Breast epithelium (tissue), 4 donors: Measurements from ENCODE around the gene ZNF76. TPM values are rescaled to one million over a fixed set of nuclear protein-coding genes. Genes with fewer than 3 reads are reported as not detected.
A peak's percentile ranks its signal among the peaks of the same experiment; 100 is the strongest.

Source experiments
- DNase-seq, 2 donors: peaks; one replicate each; pipeline ENCODE4 v3.0.0-alpha.2; 2019; ENCODE audit warnings: low spot score in 2 of 2
- H3K27ac ChIP-seq, 2 donors: fragments of 200-600 bp; sonication (generic) in 1 of 2; one replicate each; pipeline ENCODE4 v1.5.1; 2016 to 2019; ENCODE audit warnings: mild to moderate bottlenecking in 1 of 2
- H3K27me3 ChIP-seq, 2 donors: fragments of 200-600 bp; sonication (generic) in 1 of 2; one replicate each; pipeline versions ENCODE4 v1.5.1 to v1.6.0; 2017 to 2019; ENCODE audit warnings: control low read depth in 1 of 2, mild to moderate bottlenecking in 1 of 2
- H3K36me3 ChIP-seq: fragments of 200-600 bp; one replicate; pipeline ENCODE4 v1.5.1; 2019
- H3K4me1 ChIP-seq, 2 donors: fragments of 200-600 bp; sonication (generic); one replicate each; pipeline ENCODE4 v1.5.1; 2016 to 2019; ENCODE audit warnings: control low read depth in 1 of 2
- H3K4me3 ChIP-seq, 3 donors: fragments of 200-600 bp; sonication (generic); 1 replicate in 2 of 3; 2 replicates in 1 of 3; pipeline ENCODE4 v1.5.1; 2016 to 2019; ENCODE audit warnings: mild to moderate bottlenecking in 3 of 3, moderate library complexity in 2 of 3
- H3K9me3 ChIP-seq, 2 donors: fragments of 200-600 bp; sonication (generic) in 1 of 2; one replicate each; pipeline ENCODE4 v1.5.1; 2016 to 2019; ENCODE audit warnings: control low read depth in 1 of 2
- CTCF ChIP-seq, 3 donors: fragments of 450-650 bp; IDR thresholded peaks; one replicate each; pipeline ENCODE4 v1.5.1; 2016 to 2017; ENCODE audit warnings: antibody characterized with exemption in 3 of 3, mild to moderate bottlenecking in 3 of 3, moderate library complexity in 3 of 3
- POLR2A ChIP-seq: fragments of 450-650 bp; IDR thresholded peaks from one replicate; pipeline ENCODE4 v1.6.1; 2016; ENCODE audit warnings: antibody characterized with exemption, mild to moderate bottlenecking, moderate library complexity
- POLR2AphosphoS5 ChIP-seq, 3 donors: sonication (generic); formaldehyde crosslinking; IDR thresholded peaks; one replicate each; pipeline ENCODE4 v1.6.1; 2017; ENCODE audit warnings: antibody characterized with exemption in 3 of 3
- intact Hi-C: fragments of 100-400 bp; cut with DNase I; formaldehyde crosslinking; loops from one replicate; pipeline ENCODE4 v1.15.1; 2023; ENCODE audit warnings: low total_unique reads
- total RNA-seq, 3 donors: library from RNA; depleted of rRNA; stranded (reverse); fragments of >200 nt; gene quantifications; one replicate each; pipeline ENCODE4 v1.1.0, GENCODE V29; 2016

The ZNF76 gene
- total RNA-seq, 3 donors from 2014 or later: 32.3 to 53.0 (median 46.9) TPM

- no peaks in the 10 kb centered on the region for H3K36me3 ChIP-seq
- H3K4me3 ChIP-seq: no peak overlapping the region
- no peaks in the 10 kb centered on the region for H3K9me3 ChIP-seq
- DNase-seq: no peak
- TF ChIP-seq POLR2AphosphoS5 (IDR thresholded peaks at IDR 0.05) (peak in 1 of 3 donors; percentile 8), POLR2A (no peak)
- intact Hi-C loops: no loop called here
- H3K27me3 ChIP-seq: no peaks in the 10 kb centered on the region
- peak overlapping the region; percentile 58 to 64 for H3K27ac ChIP-seq
- H3K4me1 ChIP-seq: no peaks in the 10 kb centered on the region
These were observed 16.3 kb downstream of the ZNF76 start for GRCh38 chr6:35275744-35276260.

- no peaks in the 10 kb centered on the region for H3K4me1 ChIP-seq
- no peak for DNase-seq
These were observed 19.2 kb downstream of the ZNF76 start for GRCh38 chr6:35278708-35279107.

DNA sequence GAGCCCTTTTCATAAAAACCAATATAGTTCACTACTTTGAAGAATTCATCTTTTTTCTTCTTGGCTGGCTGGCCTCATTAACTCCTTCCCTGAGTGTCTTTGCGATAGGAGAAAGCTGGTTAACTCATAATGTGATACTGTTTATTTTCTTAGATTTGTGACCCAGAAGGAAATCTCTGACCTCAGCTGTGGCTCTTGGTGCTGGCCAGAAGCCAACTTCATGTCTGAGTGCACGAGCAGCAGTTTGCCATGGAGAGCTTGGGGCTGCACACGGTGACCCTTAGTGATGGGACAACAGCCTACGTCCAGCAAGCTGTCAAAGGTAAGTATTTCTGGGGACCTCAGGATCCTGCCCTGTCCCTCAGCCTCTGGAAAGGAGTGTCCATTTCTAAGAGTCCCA is 21.4 kb downstream of the ZNF76 start:
- TF ChIP-seq CTCF (IDR thresholded peaks at IDR 0.05): no peak
- TF ChIP-seq POLR2A: no peak
- no peaks in the 10 kb centered on the region for H3K27me3 ChIP-seq
- H3K4me3 ChIP-seq: no peak overlapping the region
- H3K27ac ChIP-seq: no peak overlapping the region
- no peaks in the 10 kb centered on the region for H3K4me1 ChIP-seq
- DNase-seq: no peak
- H3K9me3 ChIP-seq: no peaks in the 10 kb centered on the region
- H3K36me3 ChIP-seq: peaks cover 13% of the 10 kb centered on the region
- intact Hi-C loops: loop anchor here (5.0 kb wide), 1 partner anchor 931 kb away; no protein-coding TSS in a partner anchor

More at GRCh38 chr6:35278708-35279107, 19.2 kb downstream of the ZNF76 start:
- intact Hi-C loops: no loop called here
- H3K36me3 ChIP-seq: peaks cover 13% of the 10 kb centered on the region
- no peaks in the 10 kb centered on the region for H3K9me3 ChIP-seq
- TF ChIP-seq CTCF (IDR thresholded peaks at IDR 0.05) (no peak), POLR2AphosphoS5 (IDR thresholded peaks at IDR 0.05) (no peak)
- no peak overlapping the region for H3K4me3 ChIP-seq
- no peaks in the 10 kb centered on the region for H3K27me3 ChIP-seq
- no peak overlapping the region for H3K27ac ChIP-seq

GRCh38 chr6:35282472-35282871 is 22.9 kb downstream of the ZNF76 start:
- no peaks in the 10 kb centered on the region for H3K9me3 ChIP-seq
- peaks cover 13% of the 10 kb centered on the region for H3K36me3 ChIP-seq
- TF ChIP-seq POLR2A: no peak
- TF ChIP-seq POLR2AphosphoS5 (IDR thresholded peaks at IDR 0.05): no peak
- TF ChIP-seq CTCF (IDR thresholded peaks at IDR 0.05): no peak
- H3K4me1 ChIP-seq: no peaks in the 10 kb centered on the region
- no peak for DNase-seq
- no peak overlapping the region for H3K27ac ChIP-seq
- intact Hi-C loops: loop anchor here (5.0 kb wide), 1 partner anchor 930 kb away; no protein-coding TSS in a partner anchor
- no peaks in the 10 kb centered on the region for H3K27me3 ChIP-seq
- no peak overlapping the region for H3K4me3 ChIP-seq

GRCh38 chr6:35283361-35283760 is 23.8 kb downstream of the ZNF76 start:
- DNase-seq: no peak
- H3K4me3 ChIP-seq: no peak overlapping the region
- no peaks in the 10 kb centered on the region for H3K9me3 ChIP-seq
- no peak for TF ChIP-seq CTCF (IDR thresholded peaks at IDR 0.05)
- no peak for TF ChIP-seq POLR2AphosphoS5 (IDR thresholded peaks at IDR 0.05)
- no peak for TF ChIP-seq POLR2A
- no peak overlapping the region for H3K27ac ChIP-seq
- intact Hi-C loops: loop anchor here (5.0 kb wide), 1 partner anchor 929 kb away; no protein-coding TSS in a partner anchor
- no peaks in the 10 kb centered on the region for H3K4me1 ChIP-seq
- H3K36me3 ChIP-seq: peaks cover 19% of the 10 kb centered on the region
- no peaks in the 10 kb centered on the region for H3K27me3 ChIP-seq
